HG03108 (cell line): ENCODE measurements around the gene JUNB.

Experiments used
- ATAC-seq: cut with Tn5 transposase; IDR thresholded peaks from one replicate; pipeline ENCODE4 v1.9.1; 2021; ENCODE audit warnings: moderate library complexity; ENCODE audit not compliant: unreplicated experiment

Gene JUNB

GRCh38 chr19:12840091-12841079 lies 49.1 kb downstream of the JUNB start:
- no peak for ATAC-seq

- no peak for ATAC-seq
Measured at GRCh38 chr19:12841094-12841493, 49.8 kb downstream of the JUNB start.

- ATAC-seq: no peak
Measured at GRCh38 chr19:12842511-12842910, 51.2 kb downstream of the JUNB start.
